Measurements from ENCODE around the gene HLA-DOB.

Gene HLA-DOB

GRCh38 chr6:32774426-32774825 is 42.4 kb downstream of the HLA-DOB start:
- no peak overlapping the region for H3K4me3 ChIP-seq (ENCODE audit: low read length)
- no peaks in the 10 kb centered on the region for H3K9me3 ChIP-seq (ENCODE audit: insufficient read depth, low read depth, low read length)
- H3K9ac ChIP-seq (ENCODE audit: low read depth, low read length): no peak overlapping the region
- no peaks in the 10 kb centered on the region for H3K4me1 ChIP-seq (ENCODE audit: insufficient read depth, low read length)
- H3K27me3 ChIP-seq (ENCODE audit: insufficient read depth, low read length): no peaks in the 10 kb centered on the region
- no peaks in the 10 kb centered on the region for H3K36me3 ChIP-seq (ENCODE audit: insufficient read depth, low read depth, low read length)
- no peak overlapping the region for H3K27ac ChIP-seq (ENCODE audit: low read length)

- Histone ChIP-seq H3K9ac (ENCODE audit: low read depth, low read length) (no peak overlapping the region), H3K27ac (ENCODE audit: low read length) (no peak overlapping the region), H3K4me1 (ENCODE audit: insufficient read depth, low read length) (no peaks in the 10 kb centered on the region), H3K27me3 (ENCODE audit: insufficient read depth, low read length) (no peaks in the 10 kb centered on the region), H3K4me3 (ENCODE audit: low read length) (no peak overlapping the region), H3K9me3 (ENCODE audit: insufficient read depth, low read depth, low read length) (no peaks in the 10 kb centered on the region), H3K36me3 (ENCODE audit: insufficient read depth, low read depth, low read length) (no peaks in the 10 kb centered on the region)
Observed at GRCh38 chr6:32772656-32773055, 44.1 kb downstream of the HLA-DOB start.

- Histone ChIP-seq H3K9me3 (ENCODE audit: insufficient read depth, low read depth, low read length) (no peaks in the 10 kb centered on the region), H3K36me3 (ENCODE audit: insufficient read depth, low read depth, low read length) (no peaks in the 10 kb centered on the region), H3K9ac (ENCODE audit: low read depth, low read length) (no peak overlapping the region), H3K4me3 (ENCODE audit: low read length) (no peak overlapping the region), H3K4me1 (ENCODE audit: insufficient read depth, low read length) (peaks cover 3% of the 10 kb centered on the region), H3K27me3 (ENCODE audit: insufficient read depth, low read length) (peaks cover 10% of the 10 kb centered on the region), H3K27ac (ENCODE audit: low read length) (no peak overlapping the region)
Observed at GRCh38 chr6:32764048-32764447, 52.8 kb downstream of the HLA-DOB start.

GRCh38 chr6:32763421-32763820 is 53.4 kb downstream of the HLA-DOB start, which contains the start of gene HLA-DQB2:
HLA-DQB2 (minus strand) TSS chr6:32763532; CDS start chr6:32763470, 62 bp downstream.
- Histone ChIP-seq H3K9me3 (ENCODE audit: insufficient read depth, low read depth, low read length) (no peaks in the 10 kb centered on the region), H3K36me3 (ENCODE audit: insufficient read depth, low read depth, low read length) (no peaks in the 10 kb centered on the region), H3K9ac (ENCODE audit: low read depth, low read length) (no peak within 1 kb of the TSS), H3K4me3 (ENCODE audit: low read length) (no peak within 1 kb of the TSS), H3K4me1 (ENCODE audit: insufficient read depth, low read length) (peaks cover 3% of the 10 kb centered on the region), H3K27me3 (ENCODE audit: insufficient read depth, low read length) (peaks cover 10% of the 10 kb centered on the region), H3K27ac (ENCODE audit: low read length) (no peak within 1 kb of the TSS)
